Activated T-cell treated with anti-CD3 and anti-CD28 coated beads for 4 hours (primary cell): Measurements from ENCODE around the gene SCNN1B.

Source experiments
- DNase-seq: peaks from one replicate; pipeline ENCODE4 v3.0.0-alpha.2; 2020

SCNN1B gene

GRCh38 chr16:23408823-23409298, 106.8 kb downstream of the SCNN1B start:
- no peak for DNase-seq

- no peak for DNase-seq
Observed at GRCh38 chr16:23409522-23409921, 107.4 kb downstream of the SCNN1B start.

GRCh38 chr16:23410176-23410575, 108.1 kb downstream of the SCNN1B start:
- no peak for DNase-seq

GRCh38 chr16:23414731-23415130, 112.6 kb downstream of the SCNN1B start:
- no peak for DNase-seq

GRCh38 chr16:23416816-23417215, 114.7 kb downstream of the SCNN1B start:
- no peak for DNase-seq

- no peak for DNase-seq
Observed at GRCh38 chr16:23420011-23420410, 117.9 kb downstream of the SCNN1B start.

- DNase-seq = no peak
Observed at GRCh38 chr16:23423496-23424049, 121.5 kb downstream of the SCNN1B start.

- DNase-seq = no peak
Observed at GRCh38 chr16:23424292-23424958, 122.3 kb downstream of the SCNN1B start.

- DNase-seq = no peak
Observed at GRCh38 chr16:23428351-23428750, 126.2 kb downstream of the SCNN1B start.
